ENCODE data around the gene FOXL3.
A peak's percentile ranks its signal among the peaks of the same experiment; 100 is the strongest.

FOXL3 gene

GRCh38 chr7:304574-305409 lies 14.8 kb downstream of the FOXL3 start:
- no peak for DNase-seq

GRCh38 chr7:305410-306151 lies 15.6 kb downstream of the FOXL3 start:
- no peak for DNase-seq

- no peak for DNase-seq
Measured at GRCh38 chr7:307970-308369, 18.0 kb downstream of the FOXL3 start.

- DNase-seq, result no peak
Measured at GRCh38 chr7:309586-310228, 19.7 kb downstream of the FOXL3 start.

GRCh38 chr7:311131-311680 lies 21.2 kb downstream of the FOXL3 start:
- DNase-seq, result no peak

GRCh38 chr7:311796-312195 lies 21.8 kb downstream of the FOXL3 start:
- no peak for DNase-seq

- no peak for DNase-seq
Measured at GRCh38 chr7:312424-312823, 22.5 kb downstream of the FOXL3 start.

- no peak for DNase-seq
Measured at GRCh38 chr7:314853-315252, 24.9 kb downstream of the FOXL3 start.

- no peak for DNase-seq
Measured at GRCh38 chr7:315516-316265, 25.7 kb downstream of the FOXL3 start.

GRCh38 chr7:317643-318405 lies 27.9 kb downstream of the FOXL3 start:
- no peak for DNase-seq

- no peak for DNase-seq
Measured at GRCh38 chr7:318476-318875, 28.5 kb downstream of the FOXL3 start.

GRCh38 chr7:318878-319661 lies 29.1 kb downstream of the FOXL3 start:
- DNase-seq, result no peak

GRCh38 chr7:320297-320696 lies 30.3 kb downstream of the FOXL3 start:
- DNase-seq, result no peak

GRCh38 chr7:322111-322671 lies 32.2 kb downstream of the FOXL3 start:
- DNase-seq, result peak; percentile 84

GRCh38 chr7:322708-323111 lies 32.7 kb downstream of the FOXL3 start:
- no peak for DNase-seq

- no peak for DNase-seq
Measured at GRCh38 chr7:323410-323809, 33.4 kb downstream of the FOXL3 start.

- DNase-seq, result no peak
Measured at GRCh38 chr7:324011-324410, 34.0 kb downstream of the FOXL3 start.

GRCh38 chr7:325051-325798 lies 35.3 kb downstream of the FOXL3 start:
- no peak for DNase-seq

GRCh38 chr7:325811-326210 lies 35.8 kb downstream of the FOXL3 start:
- no peak for DNase-seq

- DNase-seq, result no peak
Measured at GRCh38 chr7:326273-326672, 36.3 kb downstream of the FOXL3 start.
